GM18508 (cell line): ENCODE results near the gene KLHL21.
"Not testable (repeated sequence)": the region's sequence is repeated elsewhere in the genome, so short reads cannot be mapped to it uniquely, and the experiment has no call there.

Experiments used
- ATAC-seq: cut with Tn5 transposase; IDR thresholded peaks from one replicate; pipeline ENCODE4 v1.9.1; 2021; ENCODE audit warnings: moderate number of reproducible peaks; ENCODE audit not compliant: insufficient read depth, unreplicated experiment

The KLHL21 gene

DNA sequence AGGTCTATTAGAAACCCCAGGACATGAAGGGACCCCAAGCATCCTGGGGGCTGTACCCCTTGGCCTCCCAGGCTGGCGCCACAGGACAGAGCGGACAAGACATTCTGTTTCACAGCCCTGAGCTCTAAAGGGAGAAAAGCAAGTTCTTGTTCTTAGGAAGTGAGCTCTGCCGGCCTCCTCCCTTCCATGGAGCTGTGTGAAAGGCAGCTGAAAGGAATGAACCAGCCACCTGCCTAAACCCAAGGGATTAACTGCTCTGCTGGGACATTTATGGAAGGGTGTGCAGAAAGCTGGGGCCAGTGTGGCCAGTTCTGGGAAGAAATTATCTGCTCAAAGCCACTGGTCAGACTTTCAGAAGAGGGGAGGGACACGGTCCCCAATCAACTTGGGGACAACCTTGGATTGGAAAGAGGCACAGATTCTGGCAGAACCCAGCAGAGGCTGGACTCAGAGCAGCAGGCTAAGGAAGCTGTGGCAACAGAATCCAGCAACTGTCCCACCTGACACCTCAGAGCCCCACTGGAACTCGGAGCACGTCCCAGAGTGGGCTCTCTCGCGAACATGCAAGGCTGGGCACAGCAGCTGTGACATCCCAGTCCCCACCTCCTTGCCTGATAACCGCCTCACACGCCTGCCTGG, 2.1 kb downstream of the KLHL21 start:
- ATAC-seq: no peak

DNA sequence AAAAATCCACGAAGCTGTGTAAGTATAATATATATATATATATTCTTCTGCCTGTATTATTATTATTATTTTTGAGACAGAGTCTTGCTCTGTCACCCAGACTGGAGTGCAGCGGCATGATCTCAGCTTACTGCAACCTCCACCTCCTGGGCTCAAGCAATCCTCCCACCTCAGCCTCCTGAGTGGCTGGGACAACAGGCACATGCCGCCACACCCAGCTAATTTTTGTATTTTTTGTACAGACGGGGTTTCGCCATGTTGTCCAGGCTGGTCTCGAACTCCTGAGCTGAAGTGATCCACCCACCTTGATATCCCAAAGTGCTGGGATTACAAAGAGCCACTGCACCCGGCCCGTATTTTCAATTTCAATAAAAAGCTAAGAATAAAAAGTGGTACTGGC, 2.7 kb downstream of the KLHL21 start:
- not testable (repeated sequence) for ATAC-seq

DNA sequence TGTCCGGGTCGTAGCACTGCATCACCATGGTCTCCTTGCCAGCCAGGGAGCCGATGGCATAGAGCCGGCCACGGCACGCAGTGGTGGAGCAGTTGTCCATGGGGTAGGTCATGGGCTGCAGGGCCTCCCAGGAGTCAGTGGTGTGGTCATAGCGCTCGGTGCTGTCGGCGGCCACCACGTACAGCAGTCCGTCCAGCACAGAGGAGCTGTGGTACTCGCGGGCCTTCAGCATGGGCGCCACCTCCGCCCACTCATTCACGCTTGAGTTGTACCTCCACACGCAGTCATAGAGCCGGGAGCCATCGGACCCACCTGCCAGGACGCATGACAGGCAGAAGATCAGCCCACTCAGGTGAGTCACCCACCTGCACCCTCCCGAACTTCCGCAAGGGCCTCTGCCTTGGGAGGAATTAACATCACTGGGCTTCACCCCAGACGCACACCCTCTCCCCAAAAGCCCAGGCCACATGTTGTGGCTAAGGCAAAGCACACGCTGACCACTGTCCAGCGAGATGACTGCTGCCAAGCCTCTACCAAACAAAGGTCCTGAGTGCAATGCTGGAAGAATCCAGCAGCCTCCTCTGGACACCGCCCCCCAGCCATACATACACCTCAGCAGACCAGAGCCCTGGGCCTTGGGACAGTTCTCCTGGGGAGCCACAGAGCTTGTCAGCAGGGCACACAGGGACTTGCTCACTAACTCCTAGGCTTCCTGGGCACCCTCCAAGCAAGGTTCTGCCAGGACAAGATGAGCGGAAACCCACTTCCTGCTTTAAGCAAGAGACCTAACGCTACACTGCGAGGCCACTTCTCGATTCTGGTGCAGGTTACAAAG, 3.3 kb downstream of the KLHL21 start:
- ATAC-seq: no peak

DNA sequence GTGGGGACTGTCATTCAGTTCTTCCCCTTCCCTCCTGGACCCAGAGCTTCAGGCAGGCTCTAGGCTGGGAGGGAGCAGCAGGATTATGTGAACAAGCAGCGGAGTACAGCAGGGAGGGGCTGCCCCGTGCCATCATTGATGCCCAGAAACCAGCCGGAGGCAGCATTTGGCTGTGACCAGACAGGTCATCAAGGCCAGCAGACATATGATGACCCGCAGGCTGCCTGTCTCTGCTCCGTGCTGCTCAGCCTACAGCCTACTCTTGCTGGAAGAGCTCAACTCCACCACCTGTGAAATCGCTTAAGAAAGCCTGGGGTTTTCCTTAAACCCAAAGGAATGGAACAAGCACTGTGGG, 4.9 kb downstream of the KLHL21 start:
- no peak for ATAC-seq

DNA sequence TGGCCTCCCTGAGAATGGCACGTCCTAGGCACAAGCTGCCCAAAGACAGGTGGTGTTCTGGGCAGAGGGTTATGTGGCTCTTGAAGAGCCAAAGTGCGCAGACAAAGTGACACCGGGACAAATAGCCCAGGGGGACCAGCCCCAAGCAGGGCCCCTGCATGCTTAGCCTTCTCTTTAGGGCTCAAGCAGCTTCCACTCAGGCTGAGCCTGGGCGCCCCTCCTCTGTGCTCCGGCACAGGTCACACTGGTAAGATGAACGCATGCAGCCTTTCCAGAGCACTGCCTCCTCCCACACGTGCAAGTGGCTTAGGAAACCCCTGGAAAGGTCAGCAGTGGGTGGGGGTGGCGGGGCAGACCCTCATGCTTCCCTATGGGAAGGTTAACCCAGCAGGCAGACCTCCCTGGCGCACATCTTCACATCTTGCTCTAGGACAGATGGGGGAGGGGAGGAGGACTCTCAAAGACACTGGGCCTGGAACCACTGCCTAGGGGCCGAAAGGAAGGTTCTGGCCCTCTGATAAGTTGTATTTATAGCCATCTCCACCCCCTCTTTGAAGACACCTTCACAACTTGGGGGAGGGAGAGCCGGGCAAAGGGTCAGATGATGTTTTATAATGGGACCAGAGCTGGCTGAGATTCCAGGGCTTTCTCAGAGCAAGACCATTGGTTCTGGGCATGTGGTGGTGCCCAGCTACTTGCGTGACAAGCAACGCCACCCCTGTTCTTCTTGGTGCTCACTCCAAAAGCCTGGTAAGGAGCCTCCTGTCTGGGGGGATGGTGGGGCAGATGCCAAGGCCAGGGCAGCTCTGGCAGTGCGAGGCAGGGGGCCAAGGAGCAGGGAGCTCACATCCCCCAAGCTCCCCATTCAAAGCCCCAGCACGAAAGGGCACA, 5.5 kb downstream of the KLHL21 start:
- no peak for ATAC-seq

DNA sequence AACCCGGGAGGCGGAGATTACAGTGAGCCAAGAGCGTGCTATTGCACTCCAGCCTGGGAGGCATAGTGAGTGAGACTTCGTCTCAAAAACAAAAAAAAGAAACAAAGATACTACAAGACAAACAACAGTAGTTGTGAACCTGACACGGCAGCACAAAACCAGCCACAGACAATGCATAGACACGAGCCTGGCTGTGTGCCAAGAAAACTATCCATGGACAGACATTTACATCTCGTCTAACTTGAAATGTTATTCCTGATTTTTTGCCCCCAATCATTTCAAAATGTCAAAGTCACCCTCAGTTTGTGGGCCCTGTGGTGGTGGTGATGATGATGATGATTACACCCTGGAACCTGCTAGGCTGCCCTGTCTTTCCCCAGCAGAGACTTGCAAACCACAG, 6.3 kb downstream of the KLHL21 start:
- no peak for ATAC-seq

DNA sequence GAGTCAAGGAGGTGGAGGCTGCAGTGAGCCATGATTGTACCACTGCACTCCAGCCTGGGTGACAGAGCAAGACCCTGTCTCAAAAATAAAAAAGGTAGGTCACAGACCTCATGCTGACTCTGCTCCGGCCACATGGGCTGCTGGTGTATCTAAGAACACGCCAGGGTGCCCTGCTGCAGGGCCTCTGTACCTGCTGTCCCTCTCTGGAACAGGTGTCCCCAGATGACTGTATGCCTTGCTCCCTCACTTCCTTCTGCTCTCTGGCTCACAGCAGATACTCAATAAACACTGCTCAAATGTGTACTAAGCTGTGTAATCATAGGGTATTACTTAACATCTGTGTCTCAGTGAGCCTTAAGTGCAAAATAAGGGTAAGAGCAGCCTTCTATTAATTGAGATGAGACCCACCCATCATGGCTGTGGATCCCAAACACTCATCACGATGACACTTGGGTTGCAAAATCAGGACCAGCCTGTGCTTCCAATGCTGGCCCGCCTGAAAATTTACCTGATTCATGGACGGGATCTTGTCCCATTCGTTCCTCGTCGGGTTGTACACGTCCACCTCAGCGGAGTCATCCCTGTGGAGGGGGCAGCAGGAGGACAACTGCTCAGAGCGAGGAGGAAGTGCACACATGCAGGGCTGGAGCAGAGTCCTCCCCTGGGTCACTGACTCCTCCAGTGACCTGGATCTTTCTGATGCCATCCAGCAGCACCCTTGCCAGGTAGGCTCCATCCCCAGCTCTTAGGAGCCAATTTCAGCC, 7.5 kb downstream of the KLHL21 start:
- no peak for ATAC-seq

DNA sequence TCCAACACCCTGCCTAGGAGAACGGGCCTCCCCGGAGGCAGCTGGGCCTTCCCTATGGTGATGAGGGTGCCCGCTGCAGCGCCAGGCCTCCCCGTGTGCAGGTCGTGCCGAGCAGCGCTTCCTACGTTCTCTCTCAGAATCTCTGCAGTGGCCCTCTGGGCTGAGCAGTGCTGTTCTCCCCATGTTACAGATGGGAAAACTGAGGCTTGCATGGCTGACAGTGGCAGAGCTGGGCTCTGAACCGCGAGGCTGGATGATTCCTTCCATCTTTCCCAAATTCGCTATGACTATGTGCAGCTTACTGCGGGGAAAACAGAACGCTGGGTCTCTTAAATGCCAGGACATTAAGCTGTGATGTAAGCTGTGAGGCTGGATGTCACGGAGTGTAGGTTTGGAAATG, 8.9 kb downstream of the KLHL21 start:
- no peak for ATAC-seq

DNA sequence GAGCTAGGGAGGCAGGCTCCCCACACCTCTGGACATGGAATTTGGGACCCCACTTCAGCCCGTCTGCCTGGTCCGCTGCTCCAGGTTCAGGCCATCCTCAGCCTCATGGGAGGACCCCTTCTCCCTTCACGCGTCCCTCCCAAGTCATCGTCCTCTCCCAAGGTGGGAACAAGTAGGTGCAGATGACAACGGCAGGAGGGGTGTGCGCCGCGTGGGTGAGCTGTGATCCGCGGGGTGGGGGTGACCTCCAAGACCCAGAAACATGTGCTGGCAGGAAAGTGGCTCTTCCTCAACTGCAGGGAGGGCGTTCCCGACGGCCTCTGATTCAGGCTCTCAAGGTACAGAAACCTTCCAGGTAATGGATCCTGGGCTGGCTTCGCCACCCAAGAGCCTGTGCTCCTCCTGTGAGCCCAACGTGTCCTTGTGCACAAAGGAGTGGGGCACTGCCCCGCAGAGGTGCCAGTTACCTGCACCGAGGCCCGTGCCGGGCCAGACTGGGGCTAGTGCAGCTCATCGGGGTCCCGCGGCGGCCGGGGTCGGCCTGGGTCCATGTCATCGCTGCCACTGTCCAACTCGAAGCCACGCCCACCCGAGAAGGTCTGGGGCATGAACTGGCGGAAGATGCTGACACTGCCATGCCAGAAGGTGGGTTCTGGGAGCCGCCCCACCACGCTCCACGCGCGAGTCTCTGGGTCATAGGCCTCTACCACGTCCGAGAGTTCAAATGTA, 9.6 kb downstream of the KLHL21 start:
- no peak for ATAC-seq

DNA sequence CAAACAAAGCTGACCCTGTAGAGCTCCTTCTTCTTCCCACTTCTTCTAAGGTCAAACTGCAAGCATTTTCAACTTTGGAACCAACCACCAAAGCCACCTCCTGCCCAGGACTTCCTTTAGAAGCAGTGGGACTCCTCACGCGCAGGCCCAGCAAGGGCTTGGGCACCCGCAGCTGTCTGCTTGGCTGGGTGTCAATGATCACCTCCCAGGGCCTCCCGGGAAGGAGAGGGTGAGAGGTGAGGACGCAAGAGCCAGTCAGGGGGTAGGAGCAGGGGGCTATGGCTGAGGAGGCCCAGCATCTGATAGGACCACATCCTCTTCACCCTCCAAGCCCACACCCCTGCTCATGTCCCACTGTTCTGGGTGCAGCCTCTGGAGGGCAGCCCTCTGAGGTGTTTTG, 10.2 kb downstream of the KLHL21 start:
- ATAC-seq: no peak

DNA sequence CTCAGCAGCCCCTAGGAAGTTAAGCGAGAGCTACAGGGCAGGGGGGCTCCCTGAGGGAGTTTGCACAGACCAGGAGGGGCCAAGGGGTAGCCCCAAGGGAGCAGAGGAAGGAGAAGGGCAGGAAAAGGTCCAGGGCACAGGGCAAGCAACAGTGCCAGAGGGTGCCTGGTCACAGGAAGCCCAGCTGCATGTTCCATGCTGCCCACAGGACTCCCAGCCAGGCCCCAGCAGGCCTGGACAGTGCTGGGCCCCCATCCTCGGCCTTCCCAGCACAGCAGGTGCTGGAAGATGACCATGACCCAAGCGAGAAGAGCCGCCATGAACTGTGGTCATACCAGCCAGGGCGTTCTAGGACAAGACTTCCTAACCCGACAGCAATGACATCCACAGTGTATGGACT, 11.0 kb downstream of the KLHL21 start:
- ATAC-seq: no peak

DNA sequence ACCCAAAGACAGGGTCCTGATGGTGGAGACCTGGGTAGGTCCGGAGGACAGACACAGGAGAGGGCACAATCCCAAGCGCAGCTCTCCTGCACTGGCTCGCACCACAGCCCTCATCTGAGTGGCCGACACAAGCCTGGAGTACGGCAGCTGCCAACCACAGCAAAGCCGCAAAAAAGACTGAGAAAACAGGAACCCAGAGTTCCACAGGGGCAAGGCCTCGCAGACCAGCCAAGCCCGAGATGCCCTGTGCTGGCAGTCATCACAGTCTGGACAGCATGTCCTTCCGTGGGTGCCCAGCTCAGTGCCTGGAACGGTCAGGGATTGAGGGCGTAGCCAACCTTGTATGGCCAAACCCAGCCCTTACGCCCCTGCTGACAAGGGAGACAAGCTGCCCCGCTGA, 11.4 kb downstream of the KLHL21 start:
- no peak for ATAC-seq

DNA sequence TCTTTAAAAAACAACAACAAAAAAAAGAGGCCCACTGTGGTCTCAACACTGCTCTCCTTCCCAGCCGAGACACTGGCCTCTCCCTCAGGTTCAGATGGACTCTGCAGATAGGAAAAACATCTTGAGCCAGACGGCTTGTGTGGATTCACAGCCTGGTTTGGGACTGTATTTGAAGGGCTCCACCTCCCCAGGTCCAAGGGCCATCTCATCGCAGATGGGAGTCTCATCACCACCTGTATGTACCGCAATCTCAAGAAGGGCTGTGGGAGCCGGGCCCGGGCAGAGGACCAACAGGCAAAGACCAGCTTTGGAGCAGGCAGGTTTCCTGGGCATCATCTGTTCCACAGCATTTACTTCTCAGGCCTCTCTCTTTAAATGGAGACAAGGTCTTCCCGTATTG, 12.6 kb downstream of the KLHL21 start:
- ATAC-seq: no peak

DNA sequence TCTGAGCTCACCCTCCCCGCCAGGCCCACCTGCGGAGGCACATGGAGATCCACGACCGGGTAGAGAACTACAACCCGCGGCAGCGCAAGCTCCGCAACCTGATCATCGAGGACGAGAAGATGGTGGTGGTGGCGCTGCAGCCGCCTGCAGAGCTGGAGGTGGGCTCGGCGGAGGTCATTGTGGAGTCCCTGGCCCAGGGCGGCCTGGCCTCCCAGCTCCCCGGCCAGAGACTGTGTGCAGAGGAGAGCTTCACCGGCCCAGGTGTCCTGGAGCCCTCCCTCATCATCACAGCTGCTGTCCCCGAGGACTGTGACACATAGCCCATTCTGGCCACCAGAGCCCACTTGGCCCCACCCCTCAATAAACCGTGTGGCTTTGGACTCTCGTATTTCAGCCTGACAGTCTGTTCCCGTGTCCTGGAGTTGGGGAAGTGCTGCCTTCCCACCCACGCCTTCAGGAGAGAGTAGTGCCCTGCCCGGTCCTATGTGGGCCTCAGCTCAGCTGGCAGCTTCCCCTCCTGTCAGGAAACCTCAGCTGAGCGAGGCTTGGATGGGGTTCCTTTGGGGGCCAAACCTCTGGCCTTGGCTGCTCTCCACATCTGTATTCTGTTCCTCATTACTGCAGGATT, 13.7 kb downstream of the KLHL21 start:
- ATAC-seq: no peak

DNA sequence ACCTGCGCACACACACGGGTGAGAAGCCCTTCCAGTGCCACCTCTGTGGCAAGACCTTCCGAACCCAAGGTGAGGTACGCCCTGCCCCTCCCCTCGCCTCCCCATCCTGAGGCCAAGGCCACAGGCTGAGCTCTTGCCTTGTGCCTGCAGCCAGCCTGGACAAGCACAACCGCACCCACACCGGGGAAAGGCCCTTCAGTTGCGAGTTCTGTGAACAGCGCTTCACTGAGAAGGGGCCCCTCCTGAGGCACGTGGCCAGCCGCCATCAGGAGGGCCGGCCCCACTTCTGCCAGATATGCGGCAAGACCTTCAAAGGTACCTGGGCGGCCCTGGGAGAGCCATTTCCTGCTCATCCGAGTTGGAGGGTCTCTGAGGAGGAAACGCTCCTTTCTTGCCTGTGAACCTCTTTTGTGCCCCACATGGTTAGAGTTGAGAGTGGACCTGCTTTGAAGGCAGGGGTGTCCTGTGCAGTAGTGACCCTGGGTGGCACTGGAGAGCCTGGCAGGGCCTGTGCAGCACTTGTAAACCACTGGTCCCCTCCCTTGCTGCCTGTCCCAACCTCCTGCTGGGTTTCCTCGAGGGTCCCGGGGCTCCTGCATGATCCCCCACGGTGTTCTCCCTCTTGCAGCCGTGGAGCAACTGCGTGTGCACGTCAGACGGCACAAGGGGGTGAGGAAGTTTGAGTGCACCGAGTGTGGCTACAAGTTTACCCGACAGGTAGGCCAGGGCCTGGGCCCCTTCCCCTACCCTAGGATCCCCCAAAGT, 14.4 kb downstream of the KLHL21 start:
- ATAC-seq: no peak

DNA sequence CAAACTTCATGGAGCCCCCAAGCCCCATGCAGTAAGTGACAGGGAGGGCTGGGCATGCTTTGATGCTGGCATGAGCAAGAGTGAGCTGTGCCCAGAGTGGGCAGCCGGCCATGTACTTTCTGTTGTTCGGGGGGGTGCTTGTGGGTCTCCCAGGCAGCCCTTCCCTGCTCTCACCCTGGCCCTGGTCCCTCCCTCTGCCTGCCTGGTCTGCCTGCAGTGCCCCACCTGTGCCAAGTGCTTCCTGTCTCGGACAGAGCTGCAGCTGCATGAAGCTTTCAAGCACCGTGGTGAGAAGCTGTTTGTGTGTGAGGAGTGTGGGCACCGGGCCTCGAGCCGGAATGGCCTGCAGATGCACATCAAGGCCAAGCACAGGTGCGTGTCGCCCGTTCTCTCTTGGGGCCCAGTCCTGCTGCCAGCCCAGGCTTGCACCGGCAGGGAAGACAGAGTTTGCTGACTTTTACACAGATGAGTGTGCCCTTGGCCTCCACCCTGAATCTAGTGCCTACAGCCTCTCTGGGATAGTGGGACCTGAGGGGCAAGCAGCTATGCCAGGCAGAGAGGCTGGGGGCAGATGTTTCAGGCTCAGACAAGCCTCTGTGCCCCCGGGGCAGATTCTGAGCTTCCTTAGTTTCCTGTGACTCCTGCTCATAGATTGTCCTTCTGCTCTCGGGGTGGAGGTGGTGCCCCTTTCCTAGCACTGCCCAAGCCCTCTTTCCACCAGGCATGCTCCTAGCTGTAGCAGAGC, 15.2 kb downstream of the KLHL21 start:
- ATAC-seq: no peak

DNA sequence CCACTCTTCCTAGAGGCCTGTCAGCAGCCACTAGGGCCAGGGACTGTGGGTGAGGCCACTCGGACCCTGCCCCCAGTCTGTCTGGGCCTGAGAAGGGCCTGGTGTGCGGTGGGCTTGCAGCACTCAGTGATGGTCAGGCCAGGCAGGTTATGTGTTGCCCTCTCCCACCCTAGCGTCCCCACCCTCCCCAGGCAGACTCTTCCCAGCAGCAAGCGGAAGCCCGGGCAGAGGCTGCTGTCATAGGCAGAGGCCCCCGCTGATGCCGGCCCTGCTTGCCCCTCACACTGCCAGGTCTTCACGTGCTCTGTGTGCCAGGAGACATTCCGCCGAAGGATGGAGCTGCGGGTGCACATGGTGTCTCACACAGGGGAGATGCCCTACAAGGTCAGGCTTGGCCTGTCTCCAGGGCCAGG, 16.3 kb downstream of the KLHL21 start:
- ATAC-seq: no peak

DNA sequence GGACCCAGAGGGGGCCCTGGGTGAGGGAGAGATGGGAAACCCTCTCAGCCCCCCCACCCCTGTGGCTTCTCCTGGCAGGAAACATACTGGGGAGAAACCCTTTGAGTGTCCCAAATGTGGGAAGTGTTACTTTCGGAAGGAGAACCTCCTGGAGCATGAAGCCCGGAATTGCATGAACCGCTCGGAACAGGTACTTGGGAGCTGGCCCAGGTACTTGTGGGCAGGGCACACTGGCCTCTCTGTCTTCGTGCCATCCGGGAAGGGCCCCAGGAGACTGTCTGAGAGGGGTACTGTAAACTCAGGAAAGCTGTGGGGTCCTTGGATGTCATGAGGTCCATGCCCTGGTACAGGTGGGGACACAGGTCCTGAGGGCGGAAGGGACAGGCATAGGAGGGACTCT, 16.8 kb downstream of the KLHL21 start:
- ATAC-seq: no peak
